ENCODE measurements around the gene SLC12A7. TPM values are rescaled to one million over a fixed set of nuclear protein-coding genes. Genes with fewer than 3 reads are reported as not detected.

Gene SLC12A7
- total RNA-seq, 2 donors from 2014 or later = 58.9 to 61.6 TPM

DNA sequence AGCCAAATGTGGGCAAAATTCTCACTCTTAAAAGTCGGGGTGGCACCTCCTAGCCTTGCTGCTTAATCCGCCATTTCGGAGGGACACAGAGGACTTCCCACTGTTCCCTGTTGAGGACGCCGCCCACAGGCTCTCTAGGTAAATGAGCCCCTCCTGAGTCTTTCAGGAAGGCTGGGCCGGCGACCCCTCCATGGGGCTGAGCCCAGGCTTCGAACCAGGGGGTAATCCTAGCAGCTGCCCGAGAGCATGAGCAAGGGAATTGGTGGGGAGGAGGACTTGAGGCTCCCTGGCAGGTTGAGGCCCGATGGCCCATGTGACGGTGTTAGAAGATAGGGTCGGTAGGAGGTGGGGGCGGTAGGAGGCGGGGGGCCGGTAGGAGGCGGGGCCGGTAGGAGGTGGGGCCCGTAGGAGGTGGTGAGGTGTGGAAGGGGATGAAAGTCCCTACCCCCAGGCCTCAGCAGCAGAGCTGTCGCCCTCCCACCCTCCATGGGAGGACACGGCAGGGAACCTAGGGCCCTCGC lies 17.1 kb downstream of the SLC12A7 start:
- H3K36me3 Mint-ChIP-seq (ENCODE audit: low read depth) = peaks cover 22% of the 10 kb centered on the region
- TF ChIP-seq, protein P1, sequence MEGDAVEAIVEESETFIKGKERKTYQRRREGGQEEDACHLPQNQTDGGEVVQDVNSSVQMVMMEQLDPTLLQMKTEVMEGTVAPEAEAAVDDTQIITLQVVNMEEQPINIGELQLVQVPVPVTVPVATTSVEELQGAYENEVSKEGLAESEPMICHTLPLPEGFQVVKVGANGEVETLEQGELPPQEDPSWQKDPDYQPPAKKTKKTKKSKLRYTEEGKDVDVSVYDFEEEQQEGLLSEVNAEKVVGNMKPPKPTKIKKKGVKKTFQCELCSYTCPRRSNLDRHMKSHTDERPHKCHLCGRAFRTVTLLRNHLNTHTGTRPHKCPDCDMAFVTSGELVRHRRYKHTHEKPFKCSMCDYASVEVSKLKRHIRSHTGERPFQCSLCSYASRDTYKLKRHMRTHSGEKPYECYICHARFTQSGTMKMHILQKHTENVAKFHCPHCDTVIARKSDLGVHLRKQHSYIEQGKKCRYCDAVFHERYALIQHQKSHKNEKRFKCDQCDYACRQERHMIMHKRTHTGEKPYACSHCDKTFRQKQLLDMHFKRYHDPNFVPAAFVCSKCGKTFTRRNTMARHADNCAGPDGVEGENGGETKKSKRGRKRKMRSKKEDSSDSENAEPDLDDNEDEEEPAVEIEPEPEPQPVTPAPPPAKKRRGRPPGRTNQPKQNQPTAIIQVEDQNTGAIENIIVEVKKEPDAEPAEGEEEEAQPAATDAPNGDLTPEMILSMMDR (conservative IDR thresholded peaks at IDR 0.05) = no peak
- Histone ChIP-seq H3K4me1 (ENCODE audit: control insufficient read depth, insufficient read depth, low read length) (peaks cover 3% of the 10 kb centered on the region), H3K36me3 (ENCODE audit: control insufficient read depth, insufficient read depth, low read length) (peaks cover 13% of the 10 kb centered on the region), H3K9ac (ENCODE audit: extremely low read depth, low read length, poor library complexity, severe bottlenecking) (no peak overlapping the region), H3K27me3 (ENCODE audit: control insufficient read depth, insufficient read depth, low read length, poor library complexity, severe bottlenecking) (no peaks in the 10 kb centered on the region), H3K27ac (ENCODE audit: low read depth, low read length) (no peak overlapping the region), H3K9me3 (ENCODE audit: control insufficient read depth, low read length) (no peaks in the 10 kb centered on the region), H3K4me3 (ENCODE audit: low read length) (no peak overlapping the region)
- no peaks in the 10 kb centered on the region for H3K27me3 Mint-ChIP-seq (ENCODE audit: insufficient read depth)
- H3K4me3 Mint-ChIP-seq = no peak overlapping the region
- WGBS, 2 experiments (ENCODE audit: insufficient coverage in 1 of 2, insufficient read length in 1 of 2) = 79 to 87% methylated on average over 5 to 12 of the region's 21 CpGs
- no peaks in the 10 kb centered on the region for H3K9me3 Mint-ChIP-seq
- H3K4me1 Mint-ChIP-seq = peaks cover 21% of the 10 kb centered on the region
- peak overlapping the region; percentile 77 for H3K27ac Mint-ChIP-seq
- DNase-seq = peak; percentile 65

DNA sequence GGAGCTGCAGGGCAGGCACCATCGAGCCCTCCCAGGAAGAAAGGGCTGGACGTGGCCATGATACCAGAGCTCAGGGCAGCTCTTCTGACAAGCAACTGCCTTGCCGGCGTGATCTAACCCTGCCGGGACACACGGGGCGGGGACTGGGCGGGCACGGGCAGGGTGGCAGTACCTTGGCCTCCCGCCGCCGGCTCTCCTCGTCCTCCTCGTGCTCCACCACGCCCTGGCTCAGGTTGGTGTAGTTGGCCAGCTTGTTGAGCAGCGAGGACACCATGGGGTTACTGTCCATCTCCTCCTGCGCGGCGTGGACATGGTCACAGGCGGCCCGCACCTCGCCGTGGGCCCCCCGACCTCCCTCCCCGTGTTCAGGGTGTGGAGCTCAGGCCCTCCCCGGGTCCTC lies 18.5 kb downstream of the SLC12A7 start:
- WGBS, 2 experiments (ENCODE audit: insufficient coverage in 1 of 2, insufficient read length in 1 of 2) = 93 to 95% methylated on average over 25 to 26 of the region's 26 CpGs
- H3K27me3 Mint-ChIP-seq (ENCODE audit: insufficient read depth) = no peaks in the 10 kb centered on the region
- TF ChIP-seq, protein P1 (conservative IDR thresholded peaks at IDR 0.05) = no peak
- no peak overlapping the region for H3K27ac Mint-ChIP-seq
- H3K4me1 ChIP-seq (ENCODE audit: control insufficient read depth, insufficient read depth, low read length) = no peaks in the 10 kb centered on the region
- peaks cover 13% of the 10 kb centered on the region for H3K36me3 ChIP-seq (ENCODE audit: control insufficient read depth, insufficient read depth, low read length)
- peaks cover 18% of the 10 kb centered on the region for H3K4me1 Mint-ChIP-seq
- H3K4me3 ChIP-seq (ENCODE audit: low read length) = no peak overlapping the region
- peaks cover 23% of the 10 kb centered on the region for H3K36me3 Mint-ChIP-seq (ENCODE audit: low read depth)
- no peak overlapping the region for H3K4me3 Mint-ChIP-seq
- no peaks in the 10 kb centered on the region for H3K27me3 ChIP-seq (ENCODE audit: control insufficient read depth, insufficient read depth, low read length, poor library complexity, severe bottlenecking)
- H3K9ac ChIP-seq (ENCODE audit: extremely low read depth, low read length, poor library complexity, severe bottlenecking) = no peak overlapping the region
- no peaks in the 10 kb centered on the region for H3K9me3 ChIP-seq (ENCODE audit: control insufficient read depth, low read length)
- no peaks in the 10 kb centered on the region for H3K9me3 Mint-ChIP-seq
- DNase-seq = no peak
- no peak overlapping the region for H3K27ac ChIP-seq (ENCODE audit: low read depth, low read length)

DNA sequence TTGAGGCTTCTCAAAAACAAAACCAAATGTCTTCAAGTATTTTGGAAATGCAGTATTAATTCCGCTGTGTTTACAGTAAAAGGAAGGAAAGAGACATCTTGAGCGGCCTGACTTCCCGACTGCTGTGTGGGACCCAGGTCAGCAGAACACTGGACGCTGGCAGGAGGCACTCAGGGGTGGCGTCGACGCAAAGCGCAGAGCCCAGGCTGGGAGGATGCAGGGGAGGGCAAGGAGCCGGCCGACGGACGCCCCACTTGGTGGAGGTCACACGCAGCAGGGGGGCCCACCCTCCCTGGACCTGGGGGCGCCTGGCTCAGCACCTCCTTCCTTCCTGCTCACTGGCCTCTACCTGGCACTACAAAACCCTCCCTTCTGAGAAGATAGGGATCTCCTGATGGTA lies 19.7 kb downstream of the SLC12A7 start:
- no peak overlapping the region for H3K27ac ChIP-seq (ENCODE audit: low read depth, low read length)
- DNase-seq = no peak
- no peaks in the 10 kb centered on the region for H3K9me3 ChIP-seq (ENCODE audit: control insufficient read depth, low read length)
- no peak overlapping the region for H3K4me3 Mint-ChIP-seq
- peaks cover 23% of the 10 kb centered on the region for H3K36me3 Mint-ChIP-seq (ENCODE audit: low read depth)
- TF ChIP-seq, protein P1 (conservative IDR thresholded peaks at IDR 0.05) = no peak
- no peak overlapping the region for H3K9ac ChIP-seq (ENCODE audit: extremely low read depth, low read length, poor library complexity, severe bottlenecking)
- H3K4me1 Mint-ChIP-seq = peaks cover 13% of the 10 kb centered on the region
- no peak overlapping the region for H3K27ac Mint-ChIP-seq
- 95 to 100% methylated on average over 3 to 14 of the region's 14 CpGs for WGBS, 2 experiments (ENCODE audit: insufficient coverage in 1 of 2, insufficient read length in 1 of 2)
- no peaks in the 10 kb centered on the region for H3K4me1 ChIP-seq (ENCODE audit: control insufficient read depth, insufficient read depth, low read length)
- no peaks in the 10 kb centered on the region for H3K27me3 ChIP-seq (ENCODE audit: control insufficient read depth, insufficient read depth, low read length, poor library complexity, severe bottlenecking)
- peaks cover 13% of the 10 kb centered on the region for H3K36me3 ChIP-seq (ENCODE audit: control insufficient read depth, insufficient read depth, low read length)
- H3K27me3 Mint-ChIP-seq (ENCODE audit: insufficient read depth) = no peaks in the 10 kb centered on the region
- H3K4me3 ChIP-seq (ENCODE audit: low read length) = no peak overlapping the region
- no peaks in the 10 kb centered on the region for H3K9me3 Mint-ChIP-seq

All from endodermal cell (in vitro differentiated cells).